GM06990 (cell line): ENCODE data around the gene LHX2.

Experiments used
- DNase-seq: peaks from one replicate; pipeline ENCODE4 v3.0.0-alpha.2; 2011; ENCODE audit not compliant: insufficient read length; ENCODE audit errors: extremely low read depth
- H3K27me3 ChIP-seq: replicated peaks from 2 replicates; pipeline ENCODE4 v1.6.0; 2011; ENCODE audit warnings: low read length; ENCODE audit not compliant: control insufficient read depth, insufficient read depth
- H3K36me3 ChIP-seq: 2 replicates; pipeline ENCODE4 v1.5.1; 2011; ENCODE audit warnings: low read length; ENCODE audit not compliant: control insufficient read depth, insufficient read depth
- H3K4me3 ChIP-seq: replicated peaks from 2 replicates; pipeline ENCODE4 v1.5.1; 2011; ENCODE audit warnings: low read depth, mild to moderate bottlenecking, control low read depth, low read length
- TF ChIP-seq, protein P1 (sequence below): IDR thresholded peaks from 2 replicates; pipeline ENCODE4 v1.5.1; 2011; ENCODE audit warnings: low read length, control low read depth, mild to moderate bottlenecking, inconsistent platforms; ENCODE audit not compliant: insufficient read depth, poor library complexity, severe bottlenecking

The LHX2 gene

DNA sequence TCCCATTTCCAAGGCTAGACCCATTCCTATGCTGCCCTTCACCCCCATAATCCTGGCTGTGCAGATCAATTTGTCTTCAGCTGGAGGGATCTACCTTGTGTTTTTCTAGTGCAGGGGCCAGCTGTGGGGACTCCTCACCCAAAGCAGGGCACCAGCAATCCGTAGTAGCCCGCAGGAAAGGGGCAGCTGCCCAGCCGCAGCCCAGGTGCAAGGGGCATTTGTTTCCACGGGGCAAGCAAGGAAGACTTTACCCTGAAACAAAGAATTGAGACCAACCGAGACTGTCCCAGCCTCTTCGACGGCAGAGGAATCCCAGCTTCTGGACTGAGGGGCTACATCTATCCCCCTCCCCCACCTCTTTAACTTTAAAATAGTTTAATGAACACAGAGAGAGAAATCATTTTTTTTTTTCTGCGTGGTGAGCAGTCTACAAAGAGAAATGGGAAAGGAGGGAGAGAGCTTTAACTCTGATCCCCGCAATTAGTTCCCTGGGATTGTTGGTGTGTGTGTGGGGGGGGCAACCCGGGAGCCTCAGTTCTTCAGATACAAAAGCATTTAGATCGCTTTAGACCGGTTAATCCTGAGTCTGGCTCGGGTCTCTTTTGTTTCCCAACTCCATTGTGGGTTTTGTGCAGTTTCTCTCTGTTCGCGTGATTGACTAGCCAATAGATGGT is 10.6 kb upstream of the LHX2 start:
- Histone ChIP-seq H3K4me3 (peak overlapping the region; percentile 52), H3K27me3 (no peaks in the 10 kb centered on the region; the same call in 1 of the 2 replicates), H3K36me3 (no peaks in the 10 kb centered on the region)
- no peak for DNase-seq
- TF ChIP-seq, protein P1, sequence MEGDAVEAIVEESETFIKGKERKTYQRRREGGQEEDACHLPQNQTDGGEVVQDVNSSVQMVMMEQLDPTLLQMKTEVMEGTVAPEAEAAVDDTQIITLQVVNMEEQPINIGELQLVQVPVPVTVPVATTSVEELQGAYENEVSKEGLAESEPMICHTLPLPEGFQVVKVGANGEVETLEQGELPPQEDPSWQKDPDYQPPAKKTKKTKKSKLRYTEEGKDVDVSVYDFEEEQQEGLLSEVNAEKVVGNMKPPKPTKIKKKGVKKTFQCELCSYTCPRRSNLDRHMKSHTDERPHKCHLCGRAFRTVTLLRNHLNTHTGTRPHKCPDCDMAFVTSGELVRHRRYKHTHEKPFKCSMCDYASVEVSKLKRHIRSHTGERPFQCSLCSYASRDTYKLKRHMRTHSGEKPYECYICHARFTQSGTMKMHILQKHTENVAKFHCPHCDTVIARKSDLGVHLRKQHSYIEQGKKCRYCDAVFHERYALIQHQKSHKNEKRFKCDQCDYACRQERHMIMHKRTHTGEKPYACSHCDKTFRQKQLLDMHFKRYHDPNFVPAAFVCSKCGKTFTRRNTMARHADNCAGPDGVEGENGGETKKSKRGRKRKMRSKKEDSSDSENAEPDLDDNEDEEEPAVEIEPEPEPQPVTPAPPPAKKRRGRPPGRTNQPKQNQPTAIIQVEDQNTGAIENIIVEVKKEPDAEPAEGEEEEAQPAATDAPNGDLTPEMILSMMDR, result no peak

DNA sequence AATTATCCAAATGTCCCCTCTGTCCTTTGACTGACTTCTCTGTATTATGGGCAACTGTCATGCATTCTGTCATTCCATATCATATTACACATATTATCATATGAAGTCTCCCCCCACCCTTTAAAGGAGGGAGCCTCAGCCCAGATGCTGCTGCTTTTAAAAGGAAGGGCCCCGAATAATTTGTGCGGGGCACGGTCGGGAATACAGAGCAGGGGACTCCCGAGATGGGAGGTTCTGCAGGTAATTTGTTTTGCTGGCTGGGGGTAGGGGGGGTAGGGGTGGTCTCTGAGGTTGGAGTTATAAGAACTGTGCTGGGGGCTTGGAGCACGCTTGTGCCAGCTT is 10.1 kb upstream of the LHX2 start:
- TF ChIP-seq, protein P1, result no peak
- no peaks in the 10 kb centered on the region; the same call in 1 of the 2 replicates for H3K27me3 ChIP-seq
- DNase-seq, result no peak
- peak overlapping the region; percentile 52 for H3K4me3 ChIP-seq
- H3K36me3 ChIP-seq, result no peaks in the 10 kb centered on the region

DNA sequence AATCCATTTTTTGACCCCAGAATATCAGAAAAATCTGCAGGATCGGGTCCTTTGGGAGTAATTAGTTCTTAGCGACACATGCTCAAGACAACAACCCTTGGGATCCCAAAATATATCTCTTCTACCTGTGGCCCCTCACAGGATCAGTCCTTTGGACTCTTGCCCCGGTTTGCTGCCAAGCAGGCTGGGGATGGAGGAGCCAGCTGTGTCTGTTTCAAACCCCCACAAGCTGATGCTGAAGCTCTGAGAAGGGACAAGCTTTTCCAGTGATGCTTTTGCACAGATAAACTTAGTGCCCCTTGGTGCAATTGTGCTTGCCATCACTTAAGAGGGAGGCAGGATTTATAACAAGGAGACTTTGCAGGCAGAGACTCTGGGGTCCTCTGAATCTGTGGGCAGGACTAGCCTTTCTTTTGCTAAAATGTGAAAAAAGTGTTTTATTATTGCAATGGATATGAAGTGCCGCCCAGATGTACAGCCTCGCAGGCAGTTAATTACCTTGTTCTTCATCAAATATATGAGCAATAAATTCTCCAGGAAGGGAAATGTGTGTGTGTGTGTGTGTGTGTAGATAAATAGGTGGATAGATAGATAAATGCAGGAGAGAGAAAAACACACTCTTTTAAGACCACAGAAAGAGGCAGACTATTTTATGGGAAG is 9.6 kb upstream of the LHX2 start:
- TF ChIP-seq, protein P1, result no peak
- Histone ChIP-seq H3K36me3 (no peaks in the 10 kb centered on the region), H3K4me3 (no peak overlapping the region), H3K27me3 (no peaks in the 10 kb centered on the region; the same call in 1 of the 2 replicates)
- no peak for DNase-seq

DNA sequence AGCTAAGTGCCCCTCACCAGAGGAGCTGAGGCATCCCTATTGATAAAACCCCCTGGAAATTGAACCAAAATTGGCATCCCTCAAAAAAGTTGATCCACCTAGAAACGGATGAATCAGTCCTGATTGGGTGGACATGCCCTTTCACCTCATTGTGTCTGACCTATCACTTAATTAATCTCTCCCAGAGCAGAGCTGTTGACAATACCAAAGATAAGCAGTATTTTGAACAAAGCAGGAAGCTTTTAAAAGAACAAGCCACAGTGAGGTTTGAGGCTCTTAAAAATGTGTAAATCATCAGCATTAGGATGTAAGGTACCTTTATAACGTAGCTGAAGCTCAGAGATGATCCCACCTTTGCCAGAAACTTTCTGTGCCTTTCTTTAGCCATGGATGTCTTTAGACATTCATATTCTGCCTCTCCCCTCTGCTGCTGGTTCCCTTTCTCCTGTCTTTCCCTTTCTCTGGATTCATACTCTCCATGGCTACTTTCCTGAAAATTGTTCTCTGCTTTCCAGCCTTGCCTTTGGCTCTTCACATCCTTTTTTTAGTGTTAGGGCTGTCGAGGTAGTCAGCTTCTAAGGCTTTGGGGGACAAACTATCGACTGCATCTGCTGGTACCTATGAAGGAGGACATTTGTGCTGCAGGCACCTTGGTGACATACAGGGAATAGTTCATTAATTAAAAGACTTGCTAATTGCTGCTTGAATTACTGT is 7.8 kb upstream of the LHX2 start:
- Histone ChIP-seq H3K4me3 (no peak overlapping the region), H3K27me3 (no peaks in the 10 kb centered on the region; the same call in 1 of the 2 replicates), H3K36me3 (no peaks in the 10 kb centered on the region)
- TF ChIP-seq, protein P1, result no peak
- no peak for DNase-seq

DNA sequence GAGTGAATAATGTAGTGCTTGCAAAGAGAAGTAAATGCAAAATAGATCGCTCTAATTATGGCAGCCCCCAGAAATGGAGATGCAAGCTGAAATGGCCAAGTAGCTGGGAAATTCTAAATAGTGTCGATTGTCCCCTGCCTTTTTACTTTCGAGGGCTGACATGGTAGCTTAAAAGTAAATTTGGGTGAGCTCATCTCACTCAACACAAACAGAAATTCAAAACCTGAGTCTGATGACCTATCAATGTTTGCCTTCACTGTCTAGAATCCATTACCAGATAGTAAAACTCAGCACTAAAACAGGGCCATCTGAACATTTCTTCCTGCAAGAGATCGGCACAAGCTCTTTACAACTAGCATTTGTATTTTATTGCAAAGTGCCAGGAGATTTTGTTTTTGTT is 7.0 kb upstream of the LHX2 start:
- Histone ChIP-seq H3K27me3 (no peaks in the 10 kb centered on the region; the same call in 1 of the 2 replicates), H3K36me3 (no peaks in the 10 kb centered on the region), H3K4me3 (no peak overlapping the region)
- no peak for DNase-seq
- TF ChIP-seq, protein P1, result no peak
